KG1 (cell line): Measurements from ENCODE around the gene DYNLL1.
"Not testable (repeated sequence)": the region's sequence is repeated elsewhere in the genome, so short reads cannot be mapped to it uniquely, and the experiment has no call there.

Experiments used
- DNase-seq: peaks from one replicate; lab custom pipeline; 2025; lab: John Stamatoyannopoulos, UW

Gene DYNLL1

GRCh38 chr12:120474616-120474960 is 21.3 kb upstream of the DYNLL1 start:
- no peak for DNase-seq

- no peak for DNase-seq
Observed at GRCh38 chr12:120475643-120476042, 20.3 kb upstream of the DYNLL1 start.

GRCh38 chr12:120479458-120479857 is 16.5 kb upstream of the DYNLL1 start:
- DNase-seq = no peak

GRCh38 chr12:120480211-120480610 is 15.7 kb upstream of the DYNLL1 start:
- DNase-seq = no peak

GRCh38 chr12:120481022-120481767 is 14.7 kb upstream of the DYNLL1 start:
- DNase-seq = no peak

- DNase-seq = no peak
Observed at GRCh38 chr12:120483621-120484020, 12.3 kb upstream of the DYNLL1 start.

- DNase-seq = no peak
Observed at GRCh38 chr12:120485961-120486881, 9.7 kb upstream of the DYNLL1 start.

- not testable (repeated sequence) for DNase-seq
Observed at GRCh38 chr12:120487552-120487951, 8.4 kb upstream of the DYNLL1 start.

- DNase-seq = no peak
Observed at GRCh38 chr12:120488057-120488640, 7.8 kb upstream of the DYNLL1 start.

GRCh38 chr12:120489018-120489417 is 6.9 kb upstream of the DYNLL1 start:
- no peak for DNase-seq

- no peak for DNase-seq
Observed at GRCh38 chr12:120490325-120490724, 5.6 kb upstream of the DYNLL1 start.

- DNase-seq = no peak
Observed at GRCh38 chr12:120490833-120491512, 4.9 kb upstream of the DYNLL1 start.

- DNase-seq = no peak
Observed at GRCh38 chr12:120495186-120495730, 655 bp upstream of the DYNLL1 start.

- no peak for DNase-seq
Observed at GRCh38 chr12:120496413-120497340, 764 bp downstream of the DYNLL1 start.

GRCh38 chr12:120497524-120498150 is 1.7 kb downstream of the DYNLL1 start:
- no peak for DNase-seq

GRCh38 chr12:120498870-120499515 is 3.1 kb downstream of the DYNLL1 start:
- no peak for DNase-seq

GRCh38 chr12:120500581-120500980 is 4.7 kb downstream of the DYNLL1 start:
- no peak for DNase-seq

GRCh38 chr12:120504587-120504986 is 8.7 kb downstream of the DYNLL1 start:
- no peak for DNase-seq

- no peak for DNase-seq
Observed at GRCh38 chr12:120508537-120508936, 12.6 kb downstream of the DYNLL1 start.

GRCh38 chr12:120514002-120514401 is 18.1 kb downstream of the DYNLL1 start:
- DNase-seq = no peak
